Endothelial cell (in vitro differentiated cells): ENCODE data around the gene PDLIM7. TPM values are rescaled to one million over a fixed set of nuclear protein-coding genes. Genes with fewer than 3 reads are reported as not detected.
"Not testable (repeated sequence)": the region's sequence is repeated elsewhere in the genome, so short reads cannot be mapped to it uniquely, and the experiment has no call there.

Experiments used
- DNase-seq: peaks from one replicate; pipeline ENCODE4 v3.0.0; 2021; ENCODE audit warnings: low spot score
- H3K27ac Mint-ChIP-seq: one replicate; pipeline ENCODE4 v1.8.0; 2021; ENCODE audit warnings: mixed read lengths, inconsistent platforms; ENCODE audit not compliant: unreplicated experiment
- H3K27me3 Mint-ChIP-seq: one replicate; pipeline ENCODE4 v1.8.0; 2021; ENCODE audit warnings: mild to moderate bottlenecking, moderate library complexity, mixed read lengths, inconsistent platforms; ENCODE audit not compliant: unreplicated experiment
- H3K36me3 Mint-ChIP-seq: one replicate; pipeline ENCODE4 v1.8.0; 2021; ENCODE audit warnings: mild to moderate bottlenecking, low read depth, mixed read lengths, inconsistent platforms; ENCODE audit not compliant: unreplicated experiment
- H3K4me1 Mint-ChIP-seq: one replicate; pipeline ENCODE4 v1.8.0; 2021; ENCODE audit warnings: mild to moderate bottlenecking, mixed read lengths, inconsistent platforms; ENCODE audit not compliant: unreplicated experiment
- H3K4me3 Mint-ChIP-seq: one replicate; pipeline ENCODE4 v1.8.0; 2021; ENCODE audit warnings: mild to moderate bottlenecking, mixed read lengths, inconsistent platforms; ENCODE audit not compliant: unreplicated experiment
- H3K9me3 Mint-ChIP-seq: one replicate; pipeline ENCODE4 v1.8.0; 2021; ENCODE audit warnings: mixed read lengths, inconsistent platforms; ENCODE audit not compliant: unreplicated experiment
- total RNA-seq: library from RNA; stranded (reverse); fragmentation: NEBNext Ultra II Directional; extraction: Animal tissue kit (Norgen Biotek cat#: 25700); gene quantifications from one replicate; pipeline ENCODE4 v1.2.1, GENCODE V29; 2021; ENCODE audit not compliant: unreplicated experiment
- TF ChIP-seq, protein P1 (sequence below): fragments of 200-600 bp; sonication (generic); IDR thresholded peaks from one replicate; pipeline ENCODE4 v1.5.0; 2021; ENCODE audit warnings: antibody characterized with exemption; ENCODE audit not compliant: unreplicated experiment

The PDLIM7 gene
- total RNA-seq, 1 donor from 2014 or later: 238 TPM

DNA sequence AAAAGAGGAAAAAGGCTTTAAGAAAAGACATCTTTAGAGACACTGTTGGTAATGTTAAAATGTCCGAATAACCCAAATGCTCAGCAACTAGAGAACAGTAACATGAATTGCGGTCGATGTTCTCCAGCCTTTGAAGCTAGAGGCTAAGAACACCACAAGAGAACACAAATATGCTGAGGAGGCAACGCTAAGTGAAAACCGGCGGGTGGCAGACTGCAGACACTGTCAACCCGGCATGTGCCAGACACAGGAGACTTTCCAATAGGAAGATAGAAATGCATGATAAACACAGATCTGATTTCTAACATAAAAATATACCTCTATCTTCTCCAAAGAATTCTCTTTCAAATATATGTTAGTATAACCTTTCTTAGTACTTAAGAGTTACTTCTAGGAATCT lies 37.7 kb upstream of the PDLIM7 start:
- Mint-ChIP-seq H3K9me3 (no peaks in the 10 kb centered on the region), H3K4me3 (no peak overlapping the region), H3K27me3 (peaks cover 13% of the 10 kb centered on the region), H3K36me3 (peaks cover 36% of the 10 kb centered on the region), H3K4me1 (peaks cover 5% of the 10 kb centered on the region), H3K27ac (no peak overlapping the region)
- TF ChIP-seq, protein P1, sequence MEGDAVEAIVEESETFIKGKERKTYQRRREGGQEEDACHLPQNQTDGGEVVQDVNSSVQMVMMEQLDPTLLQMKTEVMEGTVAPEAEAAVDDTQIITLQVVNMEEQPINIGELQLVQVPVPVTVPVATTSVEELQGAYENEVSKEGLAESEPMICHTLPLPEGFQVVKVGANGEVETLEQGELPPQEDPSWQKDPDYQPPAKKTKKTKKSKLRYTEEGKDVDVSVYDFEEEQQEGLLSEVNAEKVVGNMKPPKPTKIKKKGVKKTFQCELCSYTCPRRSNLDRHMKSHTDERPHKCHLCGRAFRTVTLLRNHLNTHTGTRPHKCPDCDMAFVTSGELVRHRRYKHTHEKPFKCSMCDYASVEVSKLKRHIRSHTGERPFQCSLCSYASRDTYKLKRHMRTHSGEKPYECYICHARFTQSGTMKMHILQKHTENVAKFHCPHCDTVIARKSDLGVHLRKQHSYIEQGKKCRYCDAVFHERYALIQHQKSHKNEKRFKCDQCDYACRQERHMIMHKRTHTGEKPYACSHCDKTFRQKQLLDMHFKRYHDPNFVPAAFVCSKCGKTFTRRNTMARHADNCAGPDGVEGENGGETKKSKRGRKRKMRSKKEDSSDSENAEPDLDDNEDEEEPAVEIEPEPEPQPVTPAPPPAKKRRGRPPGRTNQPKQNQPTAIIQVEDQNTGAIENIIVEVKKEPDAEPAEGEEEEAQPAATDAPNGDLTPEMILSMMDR: no peak
- DNase-seq: no peak

DNA sequence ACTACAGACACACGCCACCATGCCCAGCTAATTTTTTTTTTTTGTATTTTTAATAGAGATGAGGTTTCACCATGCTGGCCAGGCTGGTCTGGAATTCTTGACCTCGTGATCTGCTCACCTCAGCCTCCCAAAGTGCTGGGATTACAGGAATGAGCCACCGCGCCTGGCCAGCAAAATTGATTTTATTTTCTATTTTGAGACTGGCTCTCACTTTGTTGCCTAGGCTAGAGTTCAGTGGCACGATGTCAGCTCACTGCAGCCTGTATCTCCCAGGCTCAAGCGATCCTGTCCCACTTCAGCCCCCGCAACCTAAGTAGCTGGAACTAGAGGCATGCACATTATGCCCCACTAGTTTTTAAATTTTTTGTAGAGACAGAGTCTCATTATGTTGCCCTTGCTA lies 37.0 kb upstream of the PDLIM7 start:
- Mint-ChIP-seq H3K36me3 (peaks cover 39% of the 10 kb centered on the region), H3K27me3 (peaks cover 14% of the 10 kb centered on the region)
- not testable (repeated sequence) for H3K4me3 Mint-ChIP-seq, DNase-seq, H3K4me1 Mint-ChIP-seq, H3K27ac Mint-ChIP-seq, H3K9me3 Mint-ChIP-seq

DNA sequence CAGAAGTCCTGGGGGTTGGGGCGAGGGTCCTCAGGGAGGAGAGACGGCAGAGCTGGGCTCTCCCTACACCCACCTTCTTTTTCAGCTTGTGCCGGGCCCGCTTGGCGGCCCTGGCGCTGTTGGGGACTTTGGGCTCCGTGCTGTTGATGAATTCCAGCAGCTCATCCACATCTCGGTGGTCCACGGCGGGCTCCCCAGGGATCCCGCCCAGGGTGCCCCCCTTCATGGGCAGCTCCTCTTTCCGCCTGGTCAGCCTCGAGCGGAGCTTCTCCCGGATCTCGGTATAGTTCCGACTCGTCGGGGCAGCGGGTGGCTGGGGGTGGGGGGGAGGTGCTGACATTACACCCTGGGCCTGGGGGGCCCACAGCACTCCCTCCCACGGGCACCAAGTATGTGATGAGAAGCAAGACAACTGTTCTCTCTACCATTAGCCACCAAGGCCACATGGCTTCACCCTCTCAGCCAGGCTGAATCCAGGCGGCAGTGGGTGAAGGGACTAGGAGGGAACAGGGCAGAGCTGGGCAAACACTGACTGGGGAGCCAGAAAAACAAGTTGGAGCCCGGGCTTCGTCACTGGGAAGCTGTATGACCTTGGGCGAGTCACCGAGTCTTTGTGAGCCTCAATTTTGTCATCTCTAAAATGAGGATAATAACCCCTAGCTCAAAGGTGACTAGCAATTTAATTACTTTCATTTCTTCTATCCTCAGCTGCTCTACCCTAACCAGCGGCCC lies 34.0 kb upstream of the PDLIM7 start:
- Mint-ChIP-seq H3K9me3 (no peaks in the 10 kb centered on the region), H3K36me3 (peaks cover 27% of the 10 kb centered on the region), H3K4me3 (no peak overlapping the region), H3K27ac (no peak overlapping the region), H3K4me1 (no peaks in the 10 kb centered on the region), H3K27me3 (peaks cover 15% of the 10 kb centered on the region)
- TF ChIP-seq, protein P1: no peak
- no peak for DNase-seq

DNA sequence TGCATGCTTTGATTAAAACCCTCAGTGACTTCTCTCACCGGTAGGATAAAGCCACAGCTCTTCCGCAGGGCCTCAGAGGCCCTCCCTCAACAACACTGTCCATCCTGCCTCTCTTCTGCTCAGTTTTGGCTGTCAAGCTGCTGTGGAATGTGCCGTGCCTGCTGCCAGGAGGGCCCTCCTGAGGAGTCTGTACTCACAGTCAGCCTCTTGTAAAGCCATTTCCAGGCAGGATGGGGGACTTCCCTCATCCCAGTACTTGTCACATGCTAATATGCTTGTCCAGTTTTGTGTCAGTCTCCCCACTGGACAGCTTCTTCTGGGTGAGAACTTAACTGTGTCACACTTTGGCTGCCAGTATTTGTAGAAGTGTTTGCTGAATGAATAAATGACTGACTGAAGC lies 33.2 kb upstream of the PDLIM7 start:
- H3K36me3 Mint-ChIP-seq: peaks cover 29% of the 10 kb centered on the region
- H3K4me1 Mint-ChIP-seq: no peaks in the 10 kb centered on the region
- peak overlapping the region; percentile 35 for H3K4me3 Mint-ChIP-seq
- H3K27ac Mint-ChIP-seq: no peak overlapping the region
- peaks cover 15% of the 10 kb centered on the region for H3K27me3 Mint-ChIP-seq
- H3K9me3 Mint-ChIP-seq: no peaks in the 10 kb centered on the region
- TF ChIP-seq, protein P1: no peak
- no peak for DNase-seq

DNA sequence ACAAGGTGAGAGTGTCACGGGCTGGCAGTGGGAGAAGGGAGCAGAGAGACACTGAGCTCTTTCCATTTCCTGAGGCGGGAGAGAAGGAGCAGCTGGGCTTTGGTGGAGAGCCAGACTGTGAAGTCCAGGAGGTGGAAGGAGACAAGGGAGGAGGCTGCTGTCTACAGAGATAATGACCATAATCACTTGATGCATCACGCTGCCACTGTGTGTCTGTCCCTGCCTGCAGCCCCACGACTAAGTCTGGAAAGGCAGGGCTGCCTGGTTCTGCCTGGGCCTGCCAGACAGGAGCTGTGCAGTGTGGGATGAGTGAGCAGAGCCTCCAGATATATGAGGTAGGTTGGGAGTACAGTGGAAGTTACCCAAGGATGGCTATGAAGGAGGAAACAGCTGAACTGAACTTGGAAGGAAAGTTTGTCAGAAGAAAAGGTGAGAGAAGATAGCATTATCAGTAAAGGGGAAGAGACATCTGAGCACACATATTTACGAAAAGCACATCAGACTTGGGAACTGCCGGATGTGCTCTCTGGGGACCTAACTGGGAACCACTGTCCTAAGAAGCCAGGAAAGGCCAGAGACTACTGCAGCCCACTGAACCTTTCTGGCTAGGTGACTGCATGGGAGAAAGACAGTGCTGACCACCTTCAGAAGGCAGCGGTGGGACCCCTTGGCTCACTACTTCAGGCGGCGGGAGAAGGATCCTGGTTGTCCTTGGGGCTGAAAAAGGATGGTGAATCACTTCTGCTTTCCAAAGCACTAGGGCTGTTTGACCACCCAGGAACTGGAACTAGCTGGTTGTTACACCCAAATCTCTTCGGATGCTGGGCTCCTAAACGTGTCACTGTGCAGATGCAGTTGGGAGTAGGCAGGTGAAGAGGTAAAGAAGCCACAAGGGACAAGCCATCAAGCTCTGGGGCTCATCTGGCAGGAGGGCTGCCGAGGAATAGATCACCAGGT lies 32.1 kb upstream of the PDLIM7 start:
- H3K4me3 Mint-ChIP-seq: peak overlapping the region; percentile 58
- H3K4me1 Mint-ChIP-seq: no peaks in the 10 kb centered on the region
- peaks cover 31% of the 10 kb centered on the region for H3K36me3 Mint-ChIP-seq
- no peaks in the 10 kb centered on the region for H3K9me3 Mint-ChIP-seq
- no peak for DNase-seq
- peaks cover 15% of the 10 kb centered on the region for H3K27me3 Mint-ChIP-seq
- no peak overlapping the region for H3K27ac Mint-ChIP-seq
- TF ChIP-seq, protein P1: no peak
